Large intestine (tissue), 3 donors: Measurements from ENCODE around the gene SENP1. TPM values are rescaled to one million over a fixed set of nuclear protein-coding genes. Genes with fewer than 3 reads are reported as not detected.
A peak's percentile ranks its signal among the peaks of the same experiment; 100 is the strongest.

Experiments used
- DNase-seq, 2 donors: peaks; one replicate each; pipeline versions ENCODE4 v3.0.0 to v3.0.0-alpha.2; 2013
- H3K27ac ChIP-seq: one replicate; pipeline ENCODE4 v1.5.1; 2013; ENCODE audit warnings: low read length
- H3K27me3 ChIP-seq: 2 replicates; pipeline ENCODE4 v1.6.1; 2013; ENCODE audit warnings: low read length; ENCODE audit not compliant: control insufficient read depth, insufficient read depth
- H3K36me3 ChIP-seq: 2 replicates; pipeline ENCODE4 v1.6.1; 2013; ENCODE audit warnings: low read length; ENCODE audit not compliant: control insufficient read depth, insufficient read depth
- H3K4me1 ChIP-seq: one replicate; pipeline ENCODE4 v1.6.1; 2013; ENCODE audit warnings: low read length; ENCODE audit not compliant: control insufficient read depth, insufficient read depth
- H3K4me3 ChIP-seq: one replicate; pipeline ENCODE4 v1.5.1; 2013; ENCODE audit warnings: low read length
- H3K9me3 ChIP-seq: one replicate; pipeline ENCODE4 v1.6.1; 2013; ENCODE audit warnings: mild to moderate bottlenecking, low read depth, low read length, moderate library complexity; ENCODE audit not compliant: control insufficient read depth
- WGBS: methylation state at CpG from one replicate; pipeline ENCODE4 v1.1.5; 2013; ENCODE audit warnings: low lambda C conversion rate; ENCODE audit not compliant: insufficient coverage; 5-methylcytosine and 5-hydroxymethylcytosine counted together
- polyA plus RNA-seq: library from polyadenylated mRNA; unstranded; fragments of 120-200 nt; gene quantifications from one replicate; pipeline ENCODE4 v1.2.1, GENCODE V29; 2013

SENP1 gene
- polyA plus RNA-seq, 1 donor, result 11.9 TPM

- H3K9me3 ChIP-seq, result peaks cover 7% of the 10 kb centered on the region
- no CpG with 5 or more reads among the region's 57 CpGs for WGBS
- peak overlapping the region; percentile 22 for H3K27ac ChIP-seq
- peak in 1 of 2 donors; percentile 54 for DNase-seq
- peak overlapping the region; percentile 38 for H3K4me3 ChIP-seq
- peaks cover 35% of the 10 kb centered on the region for H3K4me1 ChIP-seq
- H3K27me3 ChIP-seq, result peaks cover 71% of the 10 kb centered on the region
- no peaks in the 10 kb centered on the region for H3K36me3 ChIP-seq
Observed at GRCh38 chr12:48001505-48002413, 104.1 kb downstream of the SENP1 start.

- H3K4me3 ChIP-seq, result peak overlapping the region; percentile 38
- H3K27ac ChIP-seq, result peak overlapping the region; percentile 22
Observed at GRCh38 chr12:48000878-48001504, 104.9 kb downstream of the SENP1 start.

GRCh38 chr12:47999816-48000215, 106.1 kb downstream of the SENP1 start:
- no peak for DNase-seq
- Histone ChIP-seq H3K27me3 (peaks cover 58% of the 10 kb centered on the region), H3K36me3 (no peaks in the 10 kb centered on the region), H3K4me3 (no peak overlapping the region), H3K9me3 (peaks cover 7% of the 10 kb centered on the region), H3K4me1 (peaks cover 32% of the 10 kb centered on the region), H3K27ac (no peak overlapping the region)
- no CpG with 5 or more reads among the region's 9 CpGs for WGBS

More at GRCh38 chr12:48000878-48001504, 104.9 kb downstream of the SENP1 start:
- H3K27me3 ChIP-seq, result peaks cover 70% of the 10 kb centered on the region
- no peaks in the 10 kb centered on the region for H3K36me3 ChIP-seq
- peak in 1 of 2 donors; percentile 69 for DNase-seq
- H3K4me1 ChIP-seq, result peaks cover 35% of the 10 kb centered on the region
- H3K9me3 ChIP-seq, result peaks cover 7% of the 10 kb centered on the region
- WGBS, result no CpG with 5 or more reads among the region's 18 CpGs

GRCh38 chr12:47997321-47997720, 108.6 kb downstream of the SENP1 start:
- H3K4me3 ChIP-seq, result no peak overlapping the region
- H3K27me3 ChIP-seq, result peaks cover 33% of the 10 kb centered on the region
- no peak for DNase-seq
- no peaks in the 10 kb centered on the region for H3K36me3 ChIP-seq
- no peaks in the 10 kb centered on the region for H3K9me3 ChIP-seq
- no peak overlapping the region for H3K27ac ChIP-seq
- peaks cover 11% of the 10 kb centered on the region for H3K4me1 ChIP-seq
- WGBS, result no CpG with 5 or more reads among the region's 3 CpGs

GRCh38 chr12:47995981-47996401, 109.9 kb downstream of the SENP1 start:
- DNase-seq, result peak in 1 of 2 donors; percentile 32
- Histone ChIP-seq H3K27me3 (peaks cover 21% of the 10 kb centered on the region), H3K36me3 (no peaks in the 10 kb centered on the region), H3K9me3 (no peaks in the 10 kb centered on the region), H3K4me1 (no peaks in the 10 kb centered on the region), H3K27ac (no peak overlapping the region), H3K4me3 (no peak overlapping the region)
- WGBS, result 100% methylated on average over 1 of the region's 4 CpGs

GRCh38 chr12:47993491-47993890, 112.4 kb downstream of the SENP1 start:
- WGBS, result no CpG with 5 or more reads among the region's 5 CpGs
- DNase-seq, result no peak

More at GRCh38 chr12:47993491-47993890, 112.4 kb downstream of the SENP1 start:
- Histone ChIP-seq H3K9me3 (no peaks in the 10 kb centered on the region), H3K4me3 (no peak overlapping the region), H3K36me3 (no peaks in the 10 kb centered on the region), H3K4me1 (no peaks in the 10 kb centered on the region), H3K27me3 (peaks cover 4% of the 10 kb centered on the region), H3K27ac (no peak overlapping the region)

Other genes with a start within 250 kb of the SENP1 start
- gene VDR, start 201.1 kb downstream of the SENP1 start, polyA plus RNA-seq, result 11.3 TPM
- 218 TPM for gene TMEM106C, start 142.5 kb downstream of the SENP1 start, polyA plus RNA-seq
- 9.0 TPM for gene COL2A1, start 101.6 kb downstream of the SENP1 start, polyA plus RNA-seq
- 41.9 TPM for gene PFKM, start 13.3 kb upstream of the SENP1 start, polyA plus RNA-seq
- 30.6 TPM for gene ASB8, start 51.4 kb upstream of the SENP1 start, polyA plus RNA-seq
- gene CCDC184, start 77.6 kb upstream of the SENP1 start, polyA plus RNA-seq, result 3.3 TPM
- 0.37 TPM for gene OR10AD1, start 97.2 kb upstream of the SENP1 start, polyA plus RNA-seq
- 23.0 TPM for gene ZNF641, start 244.8 kb upstream of the SENP1 start, polyA plus RNA-seq